PC-9 (cell line): ENCODE results near the gene CGN.

Experiments used
- CTCF ChIP-seq: fragments of 200-600 bp; sonication (generic); conservative IDR thresholded peaks from 2 replicates; pipeline ENCODE4 v1.6.1; 2017; ENCODE audit warnings: mixed run types, antibody characterized with exemption, mild to moderate bottlenecking, moderate library complexity
- EZH2 ChIP-seq: fragments of 200-600 bp; sonication (generic); IDR thresholded peaks from 2 replicates; pipeline ENCODE4 v1.8.0; 2017; ENCODE audit warnings: antibody characterized with exemption, low read depth

GRCh38 chr1:151511636-151512215 is 539 bp downstream of the CGN start:
- TF ChIP-seq CTCF, result no peak
- no peak for TF ChIP-seq EZH2
